GM13976 (cell line): ENCODE results near the gene LGR5.

Experiments used
- DNase-seq: peaks from one replicate; pipeline ENCODE4 v3.0.0; 2012; ENCODE audit warnings: low spot score
- CTCF ChIP-seq: IDR thresholded peaks from 2 replicates; pipeline ENCODE4 v1.5.1; 2012; ENCODE audit warnings: borderline replicate concordance, mild to moderate bottlenecking; ENCODE audit not compliant: insufficient read depth; ENCODE audit errors: extremely low read depth, missing control alignments, control extremely low read depth
- in situ Hi-C: fragments of 300-500 bp; cut with MboI; formaldehyde crosslinking; loops from one replicate; pipeline ENCODE4 v1.12.0; 2022; ENCODE audit warnings: low sequenced_read_pairs, mixed read lengths, inconsistent platforms; ENCODE audit not compliant: unreplicated experiment

Gene LGR5

GRCh38 chr12:71465796-71466195 lies 26.2 kb downstream of the LGR5 start:
- TF ChIP-seq CTCF, result no peak
- no peak for DNase-seq
- in situ Hi-C loops, result no loop called here

- no peak for DNase-seq
- in situ Hi-C loops, result no loop called here
- TF ChIP-seq CTCF, result no peak
Measured at GRCh38 chr12:71469258-71469750, 29.7 kb downstream of the LGR5 start.

- no peak for TF ChIP-seq CTCF
- no peak for DNase-seq
- in situ Hi-C loops, result no loop called here
Measured at GRCh38 chr12:71472441-71472911, 32.9 kb downstream of the LGR5 start.

- DNase-seq, result no peak
- TF ChIP-seq CTCF, result no peak
- in situ Hi-C loops, result no loop called here
Measured at GRCh38 chr12:71474791-71475190, 35.2 kb downstream of the LGR5 start.

GRCh38 chr12:71475280-71475679 lies 35.7 kb downstream of the LGR5 start:
- in situ Hi-C loops, result no loop called here
- TF ChIP-seq CTCF, result no peak
- no peak for DNase-seq

GRCh38 chr12:71476513-71476912 lies 36.9 kb downstream of the LGR5 start:
- in situ Hi-C loops, result no loop called here
- no peak for DNase-seq

More at GRCh38 chr12:71476513-71476912, 36.9 kb downstream of the LGR5 start:
- TF ChIP-seq CTCF, result no peak
